Cardiac muscle cell (in vitro differentiated cells and primary cell): ENCODE data around the gene COL18A1. TPM values are rescaled to one million over a fixed set of nuclear protein-coding genes. Genes with fewer than 3 reads are reported as not detected.
A peak's percentile ranks its signal among the peaks of the same experiment; 100 is the strongest.
"Not testable (repeated sequence)": the region's sequence is repeated elsewhere in the genome, so short reads cannot be mapped to it uniquely, and the experiment has no call there.

Source experiments
- DNase-seq, 2 donors: peaks; one replicate each; pipeline versions ENCODE4 v3.0.0 to v3.0.0-alpha.2; 2010 to 2017; ENCODE audit warnings: low read depth in 1 of 2, low spot score in 1 of 2
- H3K27ac ChIP-seq: fragments of 200-600 bp; sonication (generic); 2 replicates; pipeline ENCODE4 v1.5.1; 2016
- H3K27me3 ChIP-seq: fragments of 200-600 bp; sonication (generic); 2 replicates; pipeline ENCODE4 v1.6.0; 2016; ENCODE audit warnings: control low read depth
- H3K36me3 ChIP-seq: fragments of 200-600 bp; sonication (generic); 2 replicates; pipeline ENCODE4 v1.5.1; 2016; ENCODE audit warnings: control low read depth
- H3K4me1 ChIP-seq: fragments of 200-600 bp; sonication (generic); 2 replicates; pipeline ENCODE4 v1.8.1; 2017; ENCODE audit warnings: low read depth, mild to moderate bottlenecking, mixed run types
- H3K4me3 ChIP-seq: fragments of 200-600 bp; sonication (generic); 2 replicates; pipeline ENCODE4 v1.5.1; 2016; ENCODE audit warnings: mild to moderate bottlenecking
- H3K9me3 ChIP-seq: fragments of 200-600 bp; sonication (generic); 2 replicates; pipeline ENCODE4 v1.5.1; 2017; ENCODE audit warnings: low read depth, mild to moderate bottlenecking, control low read depth
- CTCF ChIP-seq: IDR thresholded peaks from 2 replicates; pipeline ENCODE4 v1.5.1; 2012; ENCODE audit warnings: low read depth, mild to moderate bottlenecking, low read length
- polyA plus RNA-seq: library from polyadenylated mRNA; unstranded; fragments of >200 nt; fragmentation: Nextera tagmentation; extraction: Ambion mirVana; gene quantifications from 2 replicates; pipeline ENCODE4 v1.2.1, GENCODE V29; 2016
- total RNA-seq: library from RNA; depleted of rRNA; stranded (reverse); fragments of >200 nt; gene quantifications from 2 replicates; pipeline ENCODE4 v1.2.3, GENCODE V29; 2016

Gene COL18A1
- total and polyA plus RNA-seq, 2 experiments from 2014 or later, result 407 to 1,182 TPM

GRCh38 chr21:45525153-45525909 is 120.4 kb downstream of the COL18A1 start:
- Histone ChIP-seq H3K9me3 (peaks cover 6% of the 10 kb centered on the region), H3K27ac (peak overlapping the region; percentile 86), H3K27me3 (no peaks in the 10 kb centered on the region), H3K4me1 (peaks cover 11% of the 10 kb centered on the region), H3K36me3 (no peaks in the 10 kb centered on the region), H3K4me3 (no peak overlapping the region)
- no peak for TF ChIP-seq CTCF
- peak in 1 of 2 donors; percentile 83 for DNase-seq

GRCh38 chr21:45525910-45526306 is 120.9 kb downstream of the COL18A1 start:
- H3K9me3 ChIP-seq, result peaks cover 6% of the 10 kb centered on the region
- H3K27me3 ChIP-seq, result no peaks in the 10 kb centered on the region
- no peaks in the 10 kb centered on the region for H3K36me3 ChIP-seq
- H3K27ac ChIP-seq, result peak overlapping the region; percentile 86
- TF ChIP-seq CTCF, result no peak
- DNase-seq, result no peak
- H3K4me3 ChIP-seq, result no peak overlapping the region
- peaks cover 11% of the 10 kb centered on the region for H3K4me1 ChIP-seq

GRCh38 chr21:45527151-45527999 is 122.4 kb downstream of the COL18A1 start:
- H3K4me1 ChIP-seq, result peaks cover 11% of the 10 kb centered on the region
- peak in 1 of 2 donors; percentile 71 for DNase-seq
- H3K27me3 ChIP-seq, H3K9me3 ChIP-seq, H3K4me3 ChIP-seq, H3K36me3 ChIP-seq: not testable (repeated sequence)
- H3K27ac ChIP-seq, result peak overlapping the region; percentile 86

GRCh38 chr21:45528028-45528705 is 123.2 kb downstream of the COL18A1 start:
- TF ChIP-seq CTCF, result no peak
- H3K9me3 ChIP-seq, result no peaks in the 10 kb centered on the region
- H3K27ac ChIP-seq, result peak overlapping the region; percentile 60
- peaks cover 11% of the 10 kb centered on the region for H3K4me1 ChIP-seq
- no peaks in the 10 kb centered on the region for H3K27me3 ChIP-seq
- DNase-seq, result no peak
- H3K36me3 ChIP-seq, result no peaks in the 10 kb centered on the region
- no peak overlapping the region for H3K4me3 ChIP-seq

GRCh38 chr21:45528981-45529784 is 124.2 kb downstream of the COL18A1 start:
- TF ChIP-seq CTCF, result no peak
- no peak overlapping the region for H3K4me3 ChIP-seq
- H3K27ac ChIP-seq, result no peak overlapping the region
- no peak for DNase-seq
- H3K4me1 ChIP-seq, result peaks cover 18% of the 10 kb centered on the region
- no peaks in the 10 kb centered on the region for H3K36me3 ChIP-seq
- no peaks in the 10 kb centered on the region for H3K9me3 ChIP-seq
- H3K27me3 ChIP-seq, result no peaks in the 10 kb centered on the region
